Measurements from ENCODE around the gene ZNF3.

Gene ZNF3

GRCh38 chr7:100079024-100079560, 2.4 kb downstream of the ZNF3 start:
- H3K79me2 ChIP-seq (ENCODE audit: low read length), result peaks cover 53% of the 10 kb centered on the region
- no peak overlapping the region for H3K4me2 ChIP-seq (ENCODE audit: low read length)
- H3K36me3 ChIP-seq (replicated peaks; ENCODE audit: low read depth, low read length), result peaks cover 38% of the 10 kb centered on the region
- H3K9me3 ChIP-seq (ENCODE audit: insufficient read depth, low read length), result no peaks in the 10 kb centered on the region
- H3K9ac ChIP-seq (ENCODE audit: low read length), result no peak overlapping the region
- H3K4me3 ChIP-seq (ENCODE audit: low read length), result no peak overlapping the region
- peaks cover 12% of the 10 kb centered on the region for H3K4me1 ChIP-seq (ENCODE audit: low read length)
- no peak overlapping the region for H3K27ac ChIP-seq (ENCODE audit: low read length)
- no peak overlapping the region for H2AFZ ChIP-seq (ENCODE audit: low read depth, low read length)
- TF ChIP-seq CTCF (IDR thresholded peaks at IDR 0.05; ENCODE audit: low read depth, low read length), result no peak
- TF ChIP-seq EZH2phosphoT487 (IDR thresholded peaks at IDR 0.05; ENCODE audit: low read depth), result no peak
- H4K20me1 ChIP-seq (ENCODE audit: insufficient read depth, low read length), result no peaks in the 10 kb centered on the region
- no peaks in the 10 kb centered on the region for H3K27me3 ChIP-seq (ENCODE audit: low read depth, low read length)

- H3K4me1 ChIP-seq (ENCODE audit: low read length), result peaks cover 7% of the 10 kb centered on the region; the same call in 1 of the 2 replicates
- H4K20me1 ChIP-seq (ENCODE audit: insufficient read depth, low read length), result no peaks in the 10 kb centered on the region
- H3K27ac ChIP-seq (ENCODE audit: low read length), result no peak overlapping the region
- H3K9me3 ChIP-seq (ENCODE audit: insufficient read depth, low read length), result no peaks in the 10 kb centered on the region
- no peak overlapping the region for H3K9ac ChIP-seq (ENCODE audit: low read length)
- H3K36me3 ChIP-seq (replicated peaks; ENCODE audit: low read depth, low read length), result peaks cover 55% of the 10 kb centered on the region
- H3K79me2 ChIP-seq (ENCODE audit: low read length), result peaks cover 53% of the 10 kb centered on the region
- no peak overlapping the region for H2AFZ ChIP-seq (ENCODE audit: low read depth, low read length)
- H3K27me3 ChIP-seq (ENCODE audit: low read depth, low read length), result no peaks in the 10 kb centered on the region
- no peak overlapping the region for H3K4me3 ChIP-seq (ENCODE audit: low read length)
- TF ChIP-seq EZH2phosphoT487 (IDR thresholded peaks at IDR 0.05; ENCODE audit: low read depth) (no peak), CTCF (IDR thresholded peaks at IDR 0.05; ENCODE audit: low read depth, low read length) (no peak)
- no peak overlapping the region for H3K4me2 ChIP-seq (ENCODE audit: low read length)
These were observed 4.3 kb downstream of the ZNF3 start for GRCh38 chr7:100077205-100077604.

DNA sequence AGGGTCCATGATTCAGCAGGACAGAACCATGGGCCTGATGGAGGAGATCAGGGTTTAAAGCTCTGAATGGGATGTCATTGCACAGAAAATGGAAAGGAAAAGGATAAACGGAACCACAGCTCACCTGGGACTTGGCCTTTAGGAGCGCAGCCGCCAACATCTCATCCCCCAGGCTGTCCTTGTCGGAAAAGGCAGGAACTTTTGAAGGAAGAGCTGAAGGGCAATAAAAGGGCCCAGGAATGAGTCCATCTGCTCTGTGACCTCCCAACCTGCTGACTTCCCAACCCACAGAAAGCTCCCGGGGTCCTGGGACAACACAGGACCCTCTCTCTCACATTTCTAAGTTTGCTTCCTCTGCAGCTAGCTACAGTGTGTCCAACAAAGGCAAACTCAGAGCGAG, 6.1 kb downstream of the ZNF3 start:
- Histone ChIP-seq H3K4me2 (ENCODE audit: low read length) (no peak overlapping the region), H4K20me1 (ENCODE audit: insufficient read depth, low read length) (no peaks in the 10 kb centered on the region), H3K36me3 (replicated peaks; ENCODE audit: low read depth, low read length) (peaks cover 73% of the 10 kb centered on the region), H3K9me3 (ENCODE audit: insufficient read depth, low read length) (peaks cover 14% of the 10 kb centered on the region; the same call in 1 of the 2 replicates), H3K9ac (ENCODE audit: low read length) (no peak overlapping the region), H3K4me1 (ENCODE audit: low read length) (peaks cover 5% of the 10 kb centered on the region; the same call in 1 of the 2 replicates), H2AFZ (ENCODE audit: low read depth, low read length) (no peak overlapping the region), H3K27me3 (ENCODE audit: low read depth, low read length) (no peaks in the 10 kb centered on the region), H3K79me2 (ENCODE audit: low read length) (peaks cover 45% of the 10 kb centered on the region), H3K4me3 (ENCODE audit: low read length) (no peak overlapping the region), H3K27ac (ENCODE audit: low read length) (no peak overlapping the region)
- no peak for TF ChIP-seq EZH2phosphoT487 (IDR thresholded peaks at IDR 0.05; ENCODE audit: low read depth)
- no peak for TF ChIP-seq CTCF (IDR thresholded peaks at IDR 0.05; ENCODE audit: low read depth, low read length)

GRCh38 chr7:100074841-100075240, 6.7 kb downstream of the ZNF3 start:
- Histone ChIP-seq H3K4me1 (ENCODE audit: low read length) (no peaks in the 10 kb centered on the region), H3K9me3 (ENCODE audit: insufficient read depth, low read length) (peaks cover 14% of the 10 kb centered on the region; the same call in 1 of the 2 replicates), H3K79me2 (ENCODE audit: low read length) (peaks cover 39% of the 10 kb centered on the region), H3K27me3 (ENCODE audit: low read depth, low read length) (no peaks in the 10 kb centered on the region), H3K36me3 (replicated peaks; ENCODE audit: low read depth, low read length) (peaks cover 75% of the 10 kb centered on the region), H3K4me2 (ENCODE audit: low read length) (no peak overlapping the region), H3K9ac (ENCODE audit: low read length) (no peak overlapping the region), H2AFZ (ENCODE audit: low read depth, low read length) (no peak overlapping the region), H3K4me3 (ENCODE audit: low read length) (no peak overlapping the region), H4K20me1 (ENCODE audit: insufficient read depth, low read length) (no peaks in the 10 kb centered on the region), H3K27ac (ENCODE audit: low read length) (no peak overlapping the region)
- TF ChIP-seq CTCF (IDR thresholded peaks at IDR 0.05; ENCODE audit: low read depth, low read length) (no peak), EZH2phosphoT487 (IDR thresholded peaks at IDR 0.05; ENCODE audit: low read depth) (no peak)

Measured in OCI-LY3 (cell line).